Measurements from ENCODE around the gene PDZD2.
"Not testable (repeated sequence)": the region's sequence is repeated elsewhere in the genome, so short reads cannot be mapped to it uniquely, and the experiment has no call there.

Gene PDZD2

DNA sequence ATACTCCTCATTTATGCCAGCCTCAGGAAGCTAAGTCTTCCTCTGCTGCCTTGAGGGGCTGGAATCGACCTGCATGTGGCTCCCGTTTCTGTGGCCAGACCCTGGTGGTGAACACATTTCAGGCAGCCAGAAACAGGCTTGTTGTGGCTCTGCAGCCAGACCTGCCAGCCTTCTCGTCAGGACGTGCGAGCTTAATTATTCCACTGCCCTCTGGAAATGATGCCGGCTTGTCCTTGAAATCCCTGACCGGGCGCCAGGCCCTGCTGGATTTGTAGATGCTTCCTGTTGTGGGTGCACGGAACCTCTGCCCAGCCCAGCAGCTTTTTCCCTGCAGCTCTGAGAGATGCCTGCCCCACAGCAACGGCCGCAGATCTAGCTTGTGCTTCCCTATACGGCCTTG, 41.6 kb downstream of the PDZD2 start:
- TF ChIP-seq Cebpa-rat (IDR thresholded peaks at IDR 0.05), result no peak
- Histone ChIP-seq H4K20me1 (no peaks in the 10 kb centered on the region), H3K4me2 (no peak overlapping the region), H3K27me3 (no peaks in the 10 kb centered on the region), H3K4me1 (peaks cover 7% of the 10 kb centered on the region), H3K27ac (no peak overlapping the region), H3K9me3 (no peaks in the 10 kb centered on the region), H3K9ac (no peak overlapping the region), H3K36me3 (no peaks in the 10 kb centered on the region), H3K4me3 (no peak overlapping the region)

DNA sequence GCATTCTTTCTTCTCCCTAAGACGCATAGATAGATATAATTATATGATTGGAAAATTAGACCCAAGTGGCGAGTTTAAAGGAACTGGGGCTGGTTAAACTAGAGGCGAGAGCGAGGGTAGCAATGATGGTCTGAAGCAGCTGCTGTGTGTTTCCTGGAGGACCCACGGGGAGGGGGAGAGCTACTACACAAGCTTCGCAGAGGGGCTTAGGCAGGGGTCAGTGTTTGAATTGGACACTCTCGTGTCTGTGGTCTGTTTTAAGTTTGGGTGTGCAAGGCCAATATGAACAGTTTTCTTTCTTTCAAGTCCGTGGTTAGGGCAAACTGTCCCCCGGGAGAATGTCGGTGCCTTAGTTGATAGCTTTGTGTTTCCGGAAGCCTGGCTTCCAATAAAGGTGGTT, 43.1 kb downstream of the PDZD2 start:
- H3K27ac ChIP-seq, result no peak overlapping the region
- H3K36me3 ChIP-seq, result no peaks in the 10 kb centered on the region
- no peaks in the 10 kb centered on the region for H4K20me1 ChIP-seq
- peak overlapping the region; percentile 25 for H3K4me2 ChIP-seq
- peaks cover 7% of the 10 kb centered on the region for H3K4me1 ChIP-seq
- no peaks in the 10 kb centered on the region for H3K9me3 ChIP-seq
- no peak overlapping the region for H3K4me3 ChIP-seq
- TF ChIP-seq Cebpa-rat (IDR thresholded peaks at IDR 0.05), result no peak
- no peaks in the 10 kb centered on the region for H3K27me3 ChIP-seq
- no peak overlapping the region for H3K9ac ChIP-seq

DNA sequence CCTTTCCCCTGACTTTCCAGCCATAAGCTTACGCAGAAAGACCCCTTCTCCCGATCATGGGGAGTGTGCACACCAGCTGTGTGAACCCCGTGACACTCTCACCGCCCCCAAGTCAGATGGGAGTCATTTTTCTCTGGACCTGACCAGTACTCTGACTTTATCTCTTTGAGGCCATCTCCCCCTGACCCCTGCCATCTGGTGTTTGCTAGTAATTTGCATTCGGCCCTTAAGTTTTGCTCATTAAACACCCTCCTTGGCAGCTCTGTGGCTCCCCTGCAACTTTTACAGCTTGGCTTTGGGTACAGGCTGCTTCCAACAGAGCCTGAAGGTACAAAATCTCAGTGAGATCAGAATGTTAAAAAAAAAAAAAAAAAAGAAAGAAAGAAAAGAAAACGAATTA, 43.9 kb downstream of the PDZD2 start:
- no peak for TF ChIP-seq Cebpa-rat (IDR thresholded peaks at IDR 0.05)
- Histone ChIP-seq H3K27ac (no peak overlapping the region), H3K36me3 (no peaks in the 10 kb centered on the region), H3K4me1 (peaks cover 7% of the 10 kb centered on the region), H3K9ac (no peak overlapping the region), H3K4me2 (no peak overlapping the region), H3K9me3 (no peaks in the 10 kb centered on the region), H3K27me3 (no peaks in the 10 kb centered on the region), H3K4me3 (no peak overlapping the region), H4K20me1 (no peaks in the 10 kb centered on the region)

DNA sequence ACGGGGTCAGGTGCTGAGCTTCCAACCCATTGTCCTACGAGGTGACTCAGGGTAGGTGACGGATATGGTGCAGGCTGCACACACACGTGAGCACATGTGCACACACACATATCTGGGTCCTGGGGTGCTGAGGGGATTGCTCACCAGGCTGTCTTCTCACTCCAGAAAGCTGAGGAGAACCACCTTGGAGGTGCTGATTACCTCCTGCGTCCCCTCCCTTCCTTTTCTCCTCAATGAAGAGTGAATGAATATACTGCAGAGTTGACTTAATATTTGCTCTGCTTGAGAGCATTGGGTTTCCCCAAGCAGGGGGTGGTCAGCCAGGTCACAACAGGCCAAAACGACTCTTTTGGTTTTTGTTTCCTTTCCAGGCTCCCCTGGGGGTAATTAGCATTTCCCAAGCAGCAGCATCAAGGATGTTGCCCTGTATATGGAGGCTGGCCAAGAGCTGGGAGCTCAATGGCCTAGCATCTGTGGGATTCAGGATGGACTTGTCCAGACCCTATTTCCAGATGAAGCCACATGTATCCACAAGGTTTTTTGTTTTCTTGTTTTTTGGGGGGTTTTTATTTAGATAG, 49.7 kb downstream of the PDZD2 start:
- Histone ChIP-seq H3K4me1 (no peaks in the 10 kb centered on the region), H3K36me3 (no peaks in the 10 kb centered on the region), H4K20me1 (no peaks in the 10 kb centered on the region), H3K9me3 (no peaks in the 10 kb centered on the region), H3K4me2 (no peak overlapping the region), H3K27ac (no peak overlapping the region), H3K9ac (no peak overlapping the region), H3K27me3 (no peaks in the 10 kb centered on the region), H3K4me3 (no peak overlapping the region)
- TF ChIP-seq Cebpa-rat (IDR thresholded peaks at IDR 0.05), result no peak

DNA sequence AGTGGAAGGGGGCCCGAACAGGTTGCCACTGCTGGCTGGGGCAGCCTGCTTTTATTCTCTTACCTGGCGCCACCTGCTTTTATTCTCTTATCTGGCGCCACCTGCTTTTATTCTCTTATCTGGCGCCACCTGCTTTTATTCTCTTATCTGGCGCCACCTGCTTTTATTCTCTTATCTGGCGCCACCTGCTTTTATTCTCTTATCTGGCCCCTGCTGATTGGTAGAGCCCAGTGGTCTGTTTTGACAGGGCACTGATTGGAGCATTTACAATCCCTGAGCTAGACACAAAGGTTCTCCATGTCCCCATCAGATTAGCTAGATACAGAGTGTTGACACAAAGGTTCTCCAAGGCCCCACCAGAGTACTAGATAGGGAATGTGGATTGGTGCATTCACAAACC, 52.5 kb downstream of the PDZD2 start:
- H3K9ac ChIP-seq, H3K4me2 ChIP-seq, H3K4me1 ChIP-seq, H3K4me3 ChIP-seq, H3K36me3 ChIP-seq, H3K9me3 ChIP-seq, H3K27me3 ChIP-seq, H4K20me1 ChIP-seq, H3K27ac ChIP-seq: not testable (repeated sequence)

DNA sequence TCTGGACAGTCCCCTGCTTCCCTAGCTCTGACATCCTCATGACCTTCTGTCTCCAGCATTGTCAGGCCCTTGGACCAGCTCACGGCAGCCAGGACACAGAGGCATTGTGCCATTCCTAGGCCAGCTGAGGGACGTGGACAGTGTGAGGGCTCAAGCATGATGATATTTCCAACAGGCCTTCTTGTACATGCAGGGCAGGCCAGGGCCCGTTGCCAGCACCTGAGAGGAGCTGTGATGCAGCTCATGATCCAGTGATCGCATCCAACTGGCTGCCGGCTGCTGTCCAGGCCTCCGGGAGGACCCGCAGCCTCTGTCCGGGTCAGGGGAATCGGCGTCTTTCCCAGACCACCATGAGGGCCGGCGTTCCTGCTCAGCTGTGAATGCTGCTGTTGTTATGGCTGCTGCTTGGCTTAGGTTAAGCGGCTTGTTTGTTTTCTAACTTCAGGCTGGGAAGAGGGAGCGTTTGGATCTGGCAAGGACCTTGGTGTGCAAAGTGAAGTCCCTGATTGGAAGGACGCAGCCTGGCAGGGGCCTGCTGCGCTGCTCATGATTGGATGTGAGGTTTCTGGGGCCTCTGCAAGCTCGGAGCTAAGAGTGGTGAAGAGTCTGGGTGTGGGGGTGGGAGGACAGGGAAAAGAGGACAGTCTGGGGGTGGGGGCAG, 53.8 kb downstream of the PDZD2 start:
- Histone ChIP-seq H3K27me3 (no peaks in the 10 kb centered on the region), H4K20me1 (no peaks in the 10 kb centered on the region), H3K9me3 (no peaks in the 10 kb centered on the region), H3K4me1 (no peaks in the 10 kb centered on the region), H3K27ac (no peak overlapping the region), H3K36me3 (no peaks in the 10 kb centered on the region), H3K4me3 (no peak overlapping the region), H3K9ac (no peak overlapping the region), H3K4me2 (no peak overlapping the region)
- TF ChIP-seq Cebpa-rat (IDR thresholded peaks at IDR 0.05), result no peak

DNA sequence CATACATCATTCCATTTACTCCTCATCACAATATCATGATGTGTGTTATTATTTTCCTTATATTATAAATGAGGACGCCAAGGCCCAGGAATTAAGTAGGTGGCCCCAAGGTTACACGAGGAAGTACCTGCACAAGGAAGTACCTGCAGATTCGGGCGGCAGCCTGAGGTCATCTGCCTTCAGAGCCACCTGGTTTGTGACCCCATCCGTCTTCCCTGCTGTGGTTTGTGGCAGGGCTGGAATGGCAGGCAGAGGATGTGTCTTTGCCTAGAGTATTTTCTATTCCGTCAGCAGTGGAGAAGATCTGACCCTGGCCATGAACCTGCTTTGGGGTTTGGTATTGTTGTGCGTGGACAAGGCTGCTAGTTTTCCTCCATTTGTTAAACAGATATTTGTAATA, 59.7 kb downstream of the PDZD2 start:
- Histone ChIP-seq H3K9me3 (no peaks in the 10 kb centered on the region), H3K27ac (no peak overlapping the region), H3K4me1 (no peaks in the 10 kb centered on the region), H4K20me1 (no peaks in the 10 kb centered on the region), H3K4me2 (no peak overlapping the region), H3K9ac (no peak overlapping the region), H3K36me3 (no peaks in the 10 kb centered on the region), H3K4me3 (no peak overlapping the region), H3K27me3 (no peaks in the 10 kb centered on the region)
- no peak for TF ChIP-seq Cebpa-rat (IDR thresholded peaks at IDR 0.05)

DNA sequence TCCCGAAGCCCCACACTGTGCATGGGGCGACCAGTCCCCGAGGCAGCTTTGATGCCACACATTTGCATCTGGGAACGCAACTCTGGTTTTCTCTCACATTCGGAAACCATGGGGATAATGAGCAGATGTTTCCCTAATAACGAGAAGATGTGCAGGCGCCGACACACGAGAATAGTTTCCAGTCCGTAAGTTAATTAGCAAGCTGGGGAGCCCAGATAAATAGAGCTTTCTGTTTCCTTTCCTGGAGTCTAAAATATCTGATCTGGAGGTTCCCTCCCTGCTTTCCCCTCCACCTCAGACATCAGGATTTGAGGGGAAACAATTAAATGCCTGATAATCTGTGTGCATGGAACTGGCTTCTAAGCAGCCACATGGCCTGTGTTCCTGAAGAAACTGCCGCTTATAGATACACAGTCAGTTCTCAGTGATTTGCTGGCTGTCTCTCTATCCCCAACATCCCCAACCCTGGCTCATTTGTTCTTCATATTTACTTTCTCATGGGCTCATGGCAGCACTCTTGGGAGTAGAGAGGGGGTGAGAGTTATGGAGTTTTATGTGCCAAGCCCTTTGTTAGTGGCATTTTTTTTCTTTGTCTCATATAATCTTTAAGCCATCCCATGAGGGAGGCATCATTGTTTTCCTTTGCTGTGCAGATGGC, 62.8 kb downstream of the PDZD2 start:
- no peak overlapping the region for H3K4me3 ChIP-seq
- H3K4me2 ChIP-seq, result no peak overlapping the region
- no peaks in the 10 kb centered on the region for H3K4me1 ChIP-seq
- H4K20me1 ChIP-seq, result no peaks in the 10 kb centered on the region
- no peaks in the 10 kb centered on the region for H3K9me3 ChIP-seq
- H3K9ac ChIP-seq, result no peak overlapping the region
- no peaks in the 10 kb centered on the region for H3K27me3 ChIP-seq
- TF ChIP-seq Cebpa-rat (IDR thresholded peaks at IDR 0.05), result no peak
- H3K27ac ChIP-seq, result no peak overlapping the region
- H3K36me3 ChIP-seq, result no peaks in the 10 kb centered on the region

DNA sequence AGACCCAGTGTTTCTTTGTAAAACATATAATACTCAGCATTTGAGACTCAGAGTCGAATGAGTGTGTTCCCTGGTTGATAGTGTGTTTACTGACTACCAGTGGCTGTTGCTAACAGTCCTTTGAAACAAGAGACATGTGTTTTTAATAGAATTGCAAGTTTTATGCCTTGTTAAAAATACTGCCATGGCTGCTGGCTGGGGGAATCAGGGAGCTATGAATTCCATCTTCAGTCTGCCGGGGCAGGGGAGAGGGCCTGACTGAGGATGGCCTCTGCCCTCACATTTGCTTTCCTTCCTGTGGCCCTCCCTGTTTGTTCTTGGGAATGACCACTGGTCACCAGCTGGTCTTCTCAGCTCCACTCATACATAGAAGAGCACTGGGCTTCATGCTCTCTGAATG, 63.8 kb downstream of the PDZD2 start:
- no peaks in the 10 kb centered on the region for H4K20me1 ChIP-seq
- TF ChIP-seq Cebpa-rat (IDR thresholded peaks at IDR 0.05), result no peak
- H3K27ac ChIP-seq, result no peak overlapping the region
- no peaks in the 10 kb centered on the region for H3K27me3 ChIP-seq
- no peaks in the 10 kb centered on the region for H3K36me3 ChIP-seq
- H3K4me1 ChIP-seq, result no peaks in the 10 kb centered on the region
- no peak overlapping the region for H3K9ac ChIP-seq
- no peak overlapping the region for H3K4me3 ChIP-seq
- H3K9me3 ChIP-seq, result no peaks in the 10 kb centered on the region
- H3K4me2 ChIP-seq, result no peak overlapping the region

DNA sequence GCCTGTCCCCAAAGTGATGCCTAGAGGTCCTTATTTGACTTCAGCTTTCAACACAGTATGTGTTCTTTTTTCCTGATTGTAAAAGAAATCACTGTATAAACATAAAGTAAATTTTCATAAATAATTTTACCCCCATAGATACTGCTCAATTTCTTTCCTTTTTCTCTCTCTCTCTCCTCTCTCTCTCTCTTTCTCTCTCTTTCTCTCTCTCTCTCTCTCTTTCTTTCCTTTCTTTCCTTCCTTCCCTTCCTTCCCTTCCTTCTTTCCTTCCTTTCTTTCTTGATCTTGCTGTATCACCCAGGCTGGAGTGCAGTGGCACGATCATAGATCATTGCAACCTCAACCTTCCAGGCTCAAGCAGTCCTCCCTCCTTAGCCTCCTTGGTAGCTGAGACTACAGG, 64.8 kb downstream of the PDZD2 start:
- H3K27ac ChIP-seq, result no peak overlapping the region
- H3K4me2 ChIP-seq, result no peak overlapping the region
- no peaks in the 10 kb centered on the region for H4K20me1 ChIP-seq
- H3K9ac ChIP-seq, result no peak overlapping the region
- no peaks in the 10 kb centered on the region for H3K36me3 ChIP-seq
- H3K9me3 ChIP-seq, result no peaks in the 10 kb centered on the region
- TF ChIP-seq Cebpa-rat (IDR thresholded peaks at IDR 0.05), result no peak
- no peaks in the 10 kb centered on the region for H3K4me1 ChIP-seq
- H3K4me3 ChIP-seq, result no peak overlapping the region
- no peaks in the 10 kb centered on the region for H3K27me3 ChIP-seq
